ENCODE data around the gene CCL24. TPM values are rescaled to one million over a fixed set of nuclear protein-coding genes. Genes with fewer than 3 reads are reported as not detected.

The CCL24 gene
- polyA plus RNA-seq, 1 donor (not counting 4 experiments of a cell fraction or from before 2014, with no cell fraction given), result not detected

GRCh38 chr7:75802552-75802821, 11.1 kb downstream of the CCL24 start:
- H3K9me1 ChIP-seq (ENCODE audit: control insufficient read depth, extremely low read depth, insufficient read depth, low read length), result no peaks in the 10 kb centered on the region
- H3K9me3 ChIP-seq (ENCODE audit: control insufficient read depth, low read depth, low read length), result peaks cover 7% of the 10 kb centered on the region
- no peak overlapping the region for H3K27ac ChIP-seq (ENCODE audit: control insufficient read depth, insufficient read depth, low read length)
- H3K79me2 ChIP-seq (ENCODE audit: control insufficient read depth, insufficient read depth, low read length), result no peaks in the 10 kb centered on the region
- H4K20me1 ChIP-seq (ENCODE audit: control insufficient read depth, extremely low read depth, insufficient read depth, low read length), result no peaks in the 10 kb centered on the region
- H3K36me3 ChIP-seq (ENCODE audit: control insufficient read depth in 2 of 2, extremely low read depth in 1 of 2, insufficient read depth in 2 of 2, low read length in 2 of 2), result no peaks in the 10 kb centered on the region
- FAIRE-seq, result no peak
- H3K9ac ChIP-seq (ENCODE audit: control insufficient read depth, extremely low read depth, insufficient read depth, low read length), result no peak overlapping the region
- H3K27me3 ChIP-seq (ENCODE audit: control insufficient read depth, extremely low read depth, insufficient read depth, low read length), result no peaks in the 10 kb centered on the region
- DNase-seq (ENCODE audit: low read depth, low spot score), result no peak
- H2AFZ ChIP-seq (ENCODE audit: control insufficient read depth, low read length), result no peak overlapping the region
- no peaks in the 10 kb centered on the region for H3K4me1 ChIP-seq (ENCODE audit: control insufficient read depth, extremely low read depth, insufficient read depth, low read length)
- dilution Hi-C loops (cut with MboI; ENCODE audit: extremely low pct_ligation_motif_present, low sequenced_read_pairs), result no loop called here
- TF ChIP-seq, protein P1, sequence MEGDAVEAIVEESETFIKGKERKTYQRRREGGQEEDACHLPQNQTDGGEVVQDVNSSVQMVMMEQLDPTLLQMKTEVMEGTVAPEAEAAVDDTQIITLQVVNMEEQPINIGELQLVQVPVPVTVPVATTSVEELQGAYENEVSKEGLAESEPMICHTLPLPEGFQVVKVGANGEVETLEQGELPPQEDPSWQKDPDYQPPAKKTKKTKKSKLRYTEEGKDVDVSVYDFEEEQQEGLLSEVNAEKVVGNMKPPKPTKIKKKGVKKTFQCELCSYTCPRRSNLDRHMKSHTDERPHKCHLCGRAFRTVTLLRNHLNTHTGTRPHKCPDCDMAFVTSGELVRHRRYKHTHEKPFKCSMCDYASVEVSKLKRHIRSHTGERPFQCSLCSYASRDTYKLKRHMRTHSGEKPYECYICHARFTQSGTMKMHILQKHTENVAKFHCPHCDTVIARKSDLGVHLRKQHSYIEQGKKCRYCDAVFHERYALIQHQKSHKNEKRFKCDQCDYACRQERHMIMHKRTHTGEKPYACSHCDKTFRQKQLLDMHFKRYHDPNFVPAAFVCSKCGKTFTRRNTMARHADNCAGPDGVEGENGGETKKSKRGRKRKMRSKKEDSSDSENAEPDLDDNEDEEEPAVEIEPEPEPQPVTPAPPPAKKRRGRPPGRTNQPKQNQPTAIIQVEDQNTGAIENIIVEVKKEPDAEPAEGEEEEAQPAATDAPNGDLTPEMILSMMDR (optimal IDR thresholded peaks at IDR 0.05 in 1 of 3, IDR thresholded peaks at IDR 0.05 in 1 of 3, conservative IDR thresholded peaks at IDR 0.05 in 1 of 3; ENCODE audit: extremely low read depth in 1 of 3, insufficient read depth in 2 of 3, low read length in 3 of 3), result no peak
- TF ChIP-seq EZH2 (IDR thresholded peaks at IDR 0.05; ENCODE audit: low read length), result no peak
- no peak overlapping the region for H3K4me2 ChIP-seq (ENCODE audit: control insufficient read depth, extremely low read depth, insufficient read depth, low read depth, low read length)
- H3K4me3 ChIP-seq (ENCODE audit: control insufficient read depth in 2 of 3, extremely low read depth in 1 of 3, insufficient read depth in 2 of 3, low read depth in 1 of 3, low read length in 3 of 3), result no peak overlapping the region

DNA sequence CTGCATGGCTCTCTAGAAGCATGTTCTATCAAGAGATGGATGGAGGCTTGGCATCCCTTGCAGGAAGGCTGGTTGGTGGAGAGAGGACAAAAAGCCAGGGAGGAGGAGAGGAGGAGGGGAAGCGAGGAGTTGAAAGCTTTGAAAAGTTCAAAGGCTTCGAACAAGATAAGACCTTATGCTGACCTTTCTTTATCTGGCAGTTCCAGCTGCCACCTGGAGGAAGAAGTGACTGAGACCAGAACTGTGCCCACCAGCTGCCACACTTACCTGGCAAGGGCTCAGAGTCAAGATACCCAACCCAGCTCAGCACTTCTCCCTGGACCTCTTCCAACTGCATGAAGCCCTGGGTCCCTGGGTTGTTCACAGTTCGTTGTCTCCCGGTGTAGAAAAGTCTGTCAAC, 14.8 kb downstream of the CCL24 start:
- dilution Hi-C loops (cut with MboI; ENCODE audit: extremely low pct_ligation_motif_present, low sequenced_read_pairs), result no loop called here
- no peak for DNase-seq (ENCODE audit: low read depth, low spot score)
- Histone ChIP-seq H2AFZ (ENCODE audit: control insufficient read depth, low read length) (no peak overlapping the region), H3K4me2 (ENCODE audit: control insufficient read depth, extremely low read depth, insufficient read depth, low read depth, low read length) (no peak overlapping the region), H4K20me1 (ENCODE audit: control insufficient read depth, extremely low read depth, insufficient read depth, low read length) (no peaks in the 10 kb centered on the region), H3K9ac (ENCODE audit: control insufficient read depth, extremely low read depth, insufficient read depth, low read length) (no peak overlapping the region), H3K27me3 (ENCODE audit: control insufficient read depth, extremely low read depth, insufficient read depth, low read length) (peaks cover 8% of the 10 kb centered on the region), H3K27ac (ENCODE audit: control insufficient read depth, insufficient read depth, low read length) (no peak overlapping the region), H3K9me1 (ENCODE audit: control insufficient read depth, extremely low read depth, insufficient read depth, low read length) (no peaks in the 10 kb centered on the region), H3K36me3 (ENCODE audit: control insufficient read depth in 2 of 2, extremely low read depth in 1 of 2, insufficient read depth in 2 of 2, low read length in 2 of 2) (no peaks in the 10 kb centered on the region), H3K79me2 (ENCODE audit: control insufficient read depth, insufficient read depth, low read length) (no peaks in the 10 kb centered on the region), H3K4me1 (ENCODE audit: control insufficient read depth, extremely low read depth, insufficient read depth, low read length) (no peaks in the 10 kb centered on the region), H3K9me3 (ENCODE audit: control insufficient read depth, low read depth, low read length) (no peaks in the 10 kb centered on the region), H3K4me3 (ENCODE audit: control insufficient read depth in 2 of 3, extremely low read depth in 1 of 3, insufficient read depth in 2 of 3, low read depth in 1 of 3, low read length in 3 of 3) (no peak overlapping the region)
- FAIRE-seq, result no peak
- TF ChIP-seq, protein P1 (optimal IDR thresholded peaks at IDR 0.05 in 1 of 3, IDR thresholded peaks at IDR 0.05 in 1 of 3, conservative IDR thresholded peaks at IDR 0.05 in 1 of 3; ENCODE audit: extremely low read depth in 1 of 3, insufficient read depth in 2 of 3, low read length in 3 of 3), result no peak
- no peak for TF ChIP-seq EZH2 (IDR thresholded peaks at IDR 0.05; ENCODE audit: low read length)
